Stimulated activated CD4-positive, alpha-beta T cell treated with anti-CD3 and anti-CD28 coated beads, Interleukin-15, amount 100 ng/mL, for 48 hours (primary cell): Measurements from ENCODE around the gene HSD17B14.

Experiments
- DNase-seq, 2 donors: peaks; one replicate each; pipeline ENCODE4 v3.0.0-alpha.2; 2020; ENCODE audit warnings: low read depth in 2 of 2

HSD17B14 gene

DNA sequence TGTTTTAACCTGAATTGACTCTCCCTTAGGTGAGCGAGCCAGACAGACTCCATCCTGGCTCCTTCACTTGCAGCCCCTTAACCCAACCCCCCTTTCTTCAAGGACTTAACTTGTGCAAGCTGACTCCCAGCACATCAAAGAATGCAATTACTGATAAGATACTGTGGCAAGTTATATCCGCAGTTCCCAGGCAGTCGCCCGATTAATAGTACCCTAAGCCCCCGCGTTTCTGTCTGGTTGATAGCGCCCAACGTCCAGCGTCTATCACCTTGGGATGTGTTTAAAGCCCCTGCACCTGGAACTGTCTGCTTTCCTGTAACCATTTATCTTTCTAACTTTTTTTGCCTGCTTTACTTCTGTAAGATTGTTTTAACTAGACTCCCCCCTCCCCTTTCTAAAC is 6.2 kb downstream of the HSD17B14 start:
- DNase-seq: no peak

DNA sequence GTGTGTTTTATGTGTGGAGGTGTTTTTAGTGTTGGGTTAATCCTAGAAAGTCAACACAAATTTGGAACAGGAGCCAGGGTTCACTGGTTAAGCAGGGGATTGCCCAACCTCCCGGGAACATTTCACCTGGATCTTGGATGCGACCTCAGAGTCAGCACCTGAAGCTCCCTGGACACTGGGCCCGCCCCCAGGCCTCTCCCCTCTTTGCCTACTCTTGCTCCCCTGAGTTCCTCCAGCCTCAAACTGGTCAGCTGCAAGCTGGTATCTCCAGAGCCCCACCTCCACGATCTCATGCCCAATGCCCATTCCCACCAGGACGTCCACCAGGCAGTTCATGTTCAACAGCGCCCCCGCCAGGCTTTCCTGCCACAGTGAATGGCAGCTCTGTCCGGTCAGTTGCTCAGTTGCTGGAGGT is 9.7 kb downstream of the HSD17B14 start:
- DNase-seq: no peak

DNA sequence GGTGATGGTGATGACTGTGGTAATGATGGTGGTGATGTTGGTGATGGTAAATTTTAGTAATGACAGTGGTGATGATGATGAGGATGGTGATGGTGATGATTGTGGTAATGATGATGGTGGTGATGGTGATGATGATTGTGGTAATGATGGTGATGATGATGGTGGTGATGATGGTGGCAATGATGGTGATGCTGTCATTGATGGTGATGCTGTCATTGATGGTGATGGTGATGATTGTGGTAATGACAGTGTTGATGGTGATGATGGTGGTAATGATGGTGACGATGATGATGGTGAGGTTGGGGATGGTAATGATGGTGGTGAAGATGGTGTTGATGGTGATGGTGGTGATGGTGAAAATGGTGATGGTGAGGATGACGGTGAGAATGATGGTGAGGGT is 13.8 kb downstream of the HSD17B14 start:
- no peak for DNase-seq

DNA sequence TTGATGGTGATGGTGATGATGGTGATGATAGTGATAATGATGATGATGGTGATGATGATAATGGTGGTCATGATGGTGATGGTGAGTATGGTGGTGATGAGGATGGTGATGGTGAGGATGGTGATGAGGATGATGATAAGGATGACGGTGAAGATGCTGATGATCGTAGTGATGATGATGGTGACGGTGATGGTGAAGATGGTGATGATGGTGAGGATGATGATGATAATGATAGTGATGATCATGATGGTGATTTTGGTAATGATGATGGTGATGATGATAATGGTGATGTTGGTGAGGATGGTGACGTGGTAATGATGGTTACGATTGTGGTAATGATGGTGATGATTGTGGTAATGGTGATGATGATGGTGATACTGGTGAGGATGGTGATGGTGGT is 14.7 kb downstream of the HSD17B14 start:
- no peak for DNase-seq

DNA sequence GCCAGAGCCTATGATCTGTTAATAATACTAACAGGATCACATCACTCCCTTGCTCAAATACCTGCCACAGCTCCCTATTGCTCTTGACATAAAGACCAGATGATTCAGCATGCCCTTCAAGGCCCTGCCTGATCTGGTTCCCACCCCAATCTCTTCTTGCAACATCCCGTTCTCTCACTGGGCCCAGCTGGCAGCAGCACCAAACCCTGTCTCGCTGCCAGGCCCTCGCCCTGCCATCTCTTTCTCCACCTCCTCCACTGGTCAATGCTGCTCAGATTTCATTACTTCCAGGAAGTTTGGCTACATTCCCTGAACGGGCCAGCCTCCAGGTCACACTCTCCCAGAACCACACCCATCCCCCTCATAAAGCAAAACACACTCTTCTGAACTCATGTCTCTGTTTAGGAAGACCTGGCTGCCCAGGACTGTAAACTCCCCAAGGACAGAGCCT is 16.9 kb downstream of the HSD17B14 start:
- no peak for DNase-seq

DNA sequence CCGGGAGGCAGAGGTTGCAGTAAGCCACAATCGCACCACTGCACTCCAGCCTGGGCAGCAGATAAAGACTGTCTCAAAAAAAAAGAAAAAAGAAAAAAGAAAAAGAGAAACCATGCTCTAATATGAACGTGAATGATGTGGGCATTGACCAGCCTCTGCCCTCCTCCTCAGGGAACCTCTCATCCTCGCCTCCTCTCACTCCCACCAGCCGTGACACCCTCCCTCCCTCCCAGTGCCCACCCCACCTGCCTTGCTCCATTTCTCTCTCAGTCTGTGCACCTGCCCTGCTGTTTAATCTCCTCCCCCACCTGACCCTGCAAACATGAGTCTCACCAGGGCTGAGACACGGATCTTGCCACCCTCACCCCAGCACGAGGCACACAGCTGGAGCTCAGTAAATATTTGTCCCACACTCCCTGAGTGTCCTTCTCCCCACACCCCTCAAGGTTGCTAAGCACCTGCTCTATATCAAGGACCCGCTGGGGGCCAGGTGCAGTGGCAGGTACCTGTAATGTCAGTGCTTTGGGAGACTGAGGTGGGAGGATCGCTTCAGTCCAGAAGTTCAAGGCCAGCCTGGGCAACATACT is 18.0 kb downstream of the HSD17B14 start:
- no peak for DNase-seq

DNA sequence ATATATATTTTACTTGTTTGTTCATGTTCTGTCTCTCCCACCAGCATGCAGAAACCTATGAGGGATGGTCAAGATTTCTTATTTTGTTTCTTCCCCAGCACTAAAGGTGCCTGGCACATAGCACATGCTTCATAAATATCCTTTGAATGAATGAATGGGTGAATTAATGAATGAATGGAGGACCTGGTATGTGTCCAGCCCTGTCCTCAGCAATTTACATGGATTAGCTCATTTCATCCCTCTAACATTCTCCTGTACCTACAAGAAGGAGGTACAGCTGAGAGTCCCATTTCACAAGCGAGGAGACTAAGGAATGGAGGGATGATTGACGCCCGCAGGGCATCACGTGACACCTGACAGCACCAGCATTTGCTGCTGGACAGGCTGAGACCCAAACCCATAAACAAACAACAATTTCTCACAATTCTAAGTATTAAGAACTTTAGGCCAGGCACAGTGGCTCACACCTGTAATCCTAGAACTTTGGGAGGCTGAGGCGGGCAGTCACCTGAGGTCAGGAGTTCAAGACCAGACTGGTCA is 18.6 kb downstream of the HSD17B14 start:
- no peak for DNase-seq

DNA sequence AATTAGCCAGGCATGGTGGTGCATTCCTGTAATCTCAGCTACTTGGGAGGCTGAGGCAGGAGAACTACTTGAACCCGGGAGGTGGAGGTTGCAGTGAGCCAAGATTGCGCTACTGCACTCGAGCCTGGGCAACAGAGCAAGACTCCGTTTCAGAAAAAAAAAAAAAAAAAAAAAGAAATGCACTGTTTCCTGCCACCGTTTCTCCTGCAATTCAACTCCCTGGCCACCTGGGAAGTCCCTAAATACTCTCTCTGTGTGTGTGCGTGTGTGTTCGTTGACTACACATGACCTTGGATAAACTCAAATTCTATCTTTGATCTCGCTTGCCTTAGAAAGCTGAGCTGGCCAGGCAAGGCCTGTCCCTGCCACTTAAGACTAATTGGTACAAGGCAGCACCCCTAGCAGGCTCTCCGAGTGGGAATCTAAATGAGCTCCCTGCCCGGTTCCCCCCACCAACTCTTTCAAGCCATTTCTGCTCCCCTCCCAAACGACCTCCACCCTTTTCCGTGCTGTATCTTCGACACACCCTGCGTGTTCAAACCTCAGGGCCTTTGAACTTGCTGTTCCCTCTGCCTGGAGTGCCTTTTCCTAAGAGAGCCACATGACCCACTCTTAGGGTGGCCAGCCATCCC is 20.3 kb downstream of the HSD17B14 start:
- DNase-seq: no peak

DNA sequence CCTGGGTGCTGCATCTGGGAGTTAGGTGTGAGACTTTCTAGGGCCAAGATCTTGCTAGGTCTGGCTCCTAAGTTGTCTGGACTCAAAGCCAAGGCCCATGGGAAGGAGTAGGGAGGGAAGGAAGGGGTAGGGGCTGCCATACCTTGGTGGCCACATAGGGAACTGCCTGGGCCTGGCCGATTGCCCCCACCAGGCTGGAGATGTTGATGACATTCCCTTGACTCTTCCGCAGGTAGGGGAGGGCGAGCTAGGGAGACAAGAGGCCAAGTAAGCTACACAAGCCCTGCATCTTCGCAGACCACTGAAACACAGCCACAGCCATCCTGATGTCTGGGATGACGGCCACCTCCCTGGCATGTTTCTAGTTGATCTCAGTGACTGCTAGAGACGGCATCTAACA is 21.4 kb downstream of the HSD17B14 start:
- DNase-seq: no peak

DNA sequence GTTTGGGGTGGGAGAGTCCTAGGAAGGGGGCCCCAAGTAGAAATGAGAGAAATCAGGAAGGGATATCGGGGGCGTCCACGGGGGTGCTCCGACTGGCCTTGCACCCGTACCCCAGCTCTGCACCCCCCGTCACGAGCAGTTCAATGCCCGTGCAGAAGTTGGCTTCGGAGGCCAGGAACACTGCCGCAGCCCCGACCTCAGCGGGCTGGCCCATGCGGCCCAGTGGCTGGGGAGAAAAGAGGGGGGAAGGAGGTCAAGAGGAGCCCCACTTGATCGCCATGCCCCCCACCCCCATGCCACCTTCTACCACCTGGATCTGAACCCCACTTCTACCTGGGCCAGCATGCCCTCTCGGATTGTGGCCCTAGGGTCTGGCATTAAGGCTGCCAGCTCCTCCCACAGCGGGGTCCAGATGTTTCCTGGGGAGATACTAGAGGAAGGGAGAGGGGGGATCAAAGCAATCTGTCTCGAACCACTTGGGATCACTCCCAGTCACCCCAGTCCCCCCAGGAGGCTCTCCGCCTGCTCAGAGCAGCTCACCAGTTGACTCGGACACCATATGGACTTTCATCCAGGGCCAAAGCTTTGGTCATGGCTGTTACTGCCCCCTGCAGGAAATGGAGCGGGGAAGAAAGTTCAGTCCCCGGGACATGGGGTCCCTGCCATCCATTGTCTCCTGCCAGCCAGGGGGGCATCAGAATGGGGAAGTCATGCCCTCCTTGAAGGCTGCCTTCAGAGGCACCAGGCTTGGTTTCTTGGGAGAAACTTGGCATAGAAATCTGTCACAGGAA is 23.0 kb downstream of the HSD17B14 start:
- no peak for DNase-seq

DNA sequence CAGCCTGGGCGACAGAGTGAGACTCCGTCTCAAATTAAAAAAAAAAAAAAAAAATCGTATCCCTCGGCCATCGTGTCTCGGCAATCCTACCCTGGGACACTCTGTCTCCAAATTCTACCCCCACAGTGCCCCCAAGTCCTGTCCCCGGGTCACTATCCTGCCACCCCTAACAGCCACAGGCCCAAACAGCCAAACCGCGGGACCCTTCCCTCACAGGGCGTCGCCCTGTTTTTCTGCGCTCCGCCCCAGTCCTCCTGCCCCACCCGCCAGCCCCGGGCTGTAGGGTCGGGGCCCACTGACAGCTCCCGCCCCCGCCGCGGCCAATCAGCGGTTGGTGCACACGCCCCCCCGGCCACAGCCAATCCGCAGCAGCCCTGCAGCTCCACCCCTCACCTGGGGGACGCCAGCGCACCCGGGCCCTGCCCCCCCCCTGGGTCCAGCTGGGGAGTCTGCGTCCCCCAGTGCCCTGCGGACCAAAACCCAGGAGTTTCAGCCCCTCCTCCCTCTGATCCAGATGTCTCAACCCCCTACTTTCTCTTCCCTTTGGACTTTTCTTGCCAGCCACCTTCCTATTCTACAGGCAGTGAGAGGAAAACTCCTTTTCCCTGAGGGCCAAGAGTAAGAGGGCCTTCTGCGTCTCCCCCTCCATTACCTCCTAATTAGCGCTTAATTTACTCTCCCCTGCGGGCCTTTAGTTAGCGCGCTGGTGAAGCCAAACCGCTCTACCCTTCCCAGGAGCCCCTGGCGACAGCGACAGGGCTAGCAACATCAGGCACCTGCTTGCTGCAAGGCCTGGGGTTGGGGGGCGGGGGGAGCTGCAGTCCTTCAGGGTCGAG is 24.0 kb downstream of the HSD17B14 start:
- peak in 1 of 2 donors; percentile 72 for DNase-seq

DNA sequence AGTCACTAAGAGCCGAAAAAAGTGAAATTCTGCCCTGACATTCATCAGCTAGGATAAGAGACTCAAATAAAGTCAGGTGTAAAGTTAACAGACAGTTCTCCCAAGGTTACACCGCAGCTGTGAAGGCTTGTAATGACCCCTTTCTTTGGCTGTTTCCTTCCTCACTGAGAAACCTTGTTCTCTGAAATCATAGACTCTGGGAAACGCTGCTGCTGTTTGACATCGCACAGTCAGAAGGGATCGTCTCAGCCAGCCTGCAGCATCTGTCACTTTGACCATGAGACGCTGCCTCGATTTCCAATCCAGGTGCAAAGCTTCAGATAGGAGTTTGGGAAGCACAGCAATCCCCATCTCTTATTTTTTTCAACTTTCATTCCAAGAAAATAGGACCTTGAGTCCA is 26.1 kb downstream of the HSD17B14 start:
- DNase-seq: no peak

DNA sequence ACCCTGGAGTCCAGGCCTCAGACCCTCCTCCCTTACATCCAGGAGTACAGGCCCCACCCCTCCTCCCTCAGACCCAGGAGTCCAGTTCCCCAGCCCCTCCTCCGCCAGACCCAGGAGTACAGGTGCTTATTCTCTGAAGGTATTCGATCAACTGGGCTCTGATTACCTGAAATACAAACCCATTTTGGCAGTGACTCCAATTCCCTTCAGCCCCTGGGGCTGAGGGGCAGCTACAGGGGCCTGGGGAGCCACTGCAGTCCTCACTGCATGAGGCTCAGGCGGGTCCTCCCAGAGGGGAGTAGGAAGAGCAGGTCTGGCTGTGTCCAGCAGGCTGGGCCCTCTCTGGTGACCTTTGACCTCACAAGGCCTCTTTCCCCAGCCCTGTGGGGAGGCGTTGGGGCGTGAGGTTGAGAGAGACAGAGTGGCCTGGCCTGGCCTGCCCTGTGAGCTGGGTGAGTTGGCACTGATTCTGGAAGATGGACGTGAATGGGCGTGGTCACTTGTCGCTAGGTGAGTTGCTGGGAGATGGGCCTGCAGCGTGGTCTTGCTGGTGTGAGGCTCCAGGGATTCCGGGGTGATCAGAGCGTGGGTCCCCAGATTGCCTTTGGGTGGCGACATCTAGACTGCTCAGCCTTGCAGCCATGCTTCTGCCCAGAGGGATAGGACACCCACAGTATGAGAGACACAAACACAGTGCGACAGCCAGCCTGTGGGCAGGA is 28.5 kb downstream of the HSD17B14 start:
- DNase-seq: no peak

DNA sequence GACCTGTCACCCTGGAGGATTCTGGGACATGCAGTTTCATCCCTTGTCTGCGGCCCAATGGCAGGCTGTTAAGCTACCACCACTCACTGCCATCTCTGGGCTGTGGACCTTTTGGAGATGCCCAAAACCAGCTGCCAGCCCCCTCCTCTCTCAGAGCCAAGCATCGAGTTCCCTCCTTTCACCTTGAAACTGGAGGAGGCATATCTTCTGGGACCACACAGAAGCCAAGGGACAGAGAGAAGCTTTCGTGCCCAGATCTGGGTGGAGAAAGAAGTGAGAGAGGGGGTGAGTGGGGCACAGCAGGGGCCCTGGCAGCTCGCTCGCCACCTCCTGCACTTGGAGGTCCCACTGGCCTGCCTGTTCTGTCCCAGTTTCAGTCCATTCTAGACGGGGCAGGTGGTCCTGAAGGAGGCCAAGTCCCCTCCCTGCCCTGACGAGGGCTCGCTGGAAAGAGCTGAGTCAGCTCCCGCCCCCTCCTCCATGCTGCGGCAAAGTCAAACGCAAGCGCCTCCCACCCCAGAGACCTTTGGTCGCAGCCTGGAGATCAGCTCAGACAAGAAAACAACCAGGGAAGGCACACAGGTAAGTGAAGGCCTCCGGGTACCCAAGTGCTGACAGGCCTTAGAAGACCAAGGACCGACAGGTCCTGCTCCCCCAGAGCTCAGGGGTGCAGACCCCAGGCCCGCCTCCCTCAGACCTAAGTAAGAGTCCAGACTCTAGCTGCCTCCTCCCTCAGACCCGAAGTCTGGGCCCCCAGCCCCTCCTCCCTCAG is 29.3 kb downstream of the HSD17B14 start:
- no peak for DNase-seq

DNA sequence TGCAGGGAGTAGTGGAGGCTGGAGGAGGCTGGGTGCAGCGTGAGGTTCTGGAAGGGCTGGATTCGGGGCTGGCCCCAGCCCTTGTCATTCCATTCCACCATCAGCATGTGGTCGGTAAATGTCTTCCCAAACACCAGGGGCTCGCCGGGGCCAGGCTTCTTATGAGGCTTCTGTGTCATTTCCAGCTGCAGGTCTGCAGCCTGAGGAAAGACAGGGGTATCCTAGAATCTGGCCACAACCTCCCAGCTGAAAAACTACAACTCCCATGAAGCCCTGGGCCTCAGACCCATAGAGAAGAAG is 29.8 kb downstream of the HSD17B14 start:
- no peak for DNase-seq

DNA sequence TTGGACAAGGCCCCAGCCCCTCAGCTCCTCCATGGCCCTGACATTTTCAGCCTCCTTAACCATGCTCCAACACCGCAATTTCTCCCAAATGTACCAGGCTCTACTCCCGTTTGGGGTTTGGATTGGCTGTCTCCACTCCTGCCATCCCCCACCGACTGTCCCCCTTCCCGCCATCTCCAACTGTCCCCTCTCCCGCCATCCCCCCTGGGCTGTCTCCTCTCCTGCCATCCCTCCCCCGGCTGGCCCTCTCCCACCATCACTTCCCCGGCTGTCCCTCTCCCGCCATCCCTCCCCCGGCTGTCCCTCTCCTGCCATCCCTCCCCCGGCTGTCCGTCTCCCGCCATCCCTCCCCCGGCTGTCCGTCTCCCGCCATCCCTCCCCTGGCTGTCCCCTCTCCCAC is 30.8 kb downstream of the HSD17B14 start:
- no peak for DNase-seq

DNA sequence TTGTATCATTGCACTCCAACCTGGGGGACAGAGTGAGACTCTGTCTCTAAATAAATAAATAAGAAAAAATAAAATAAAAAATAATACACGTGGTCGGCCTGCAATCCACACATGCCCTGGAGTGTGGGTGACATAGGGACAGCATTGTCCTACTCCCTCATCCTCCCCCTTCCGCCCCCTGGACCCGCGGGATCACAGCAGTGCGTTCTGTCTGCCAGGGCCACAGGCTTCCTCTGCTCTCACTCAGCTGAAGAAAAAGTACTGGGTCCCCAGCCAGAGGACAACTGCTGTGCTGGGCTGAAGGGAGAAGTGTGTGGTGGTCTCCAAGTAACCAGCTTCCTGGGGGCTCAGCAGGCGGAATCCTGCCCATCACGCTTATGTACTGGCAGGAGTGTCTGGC is 31.8 kb downstream of the HSD17B14 start:
- no peak for DNase-seq

DNA sequence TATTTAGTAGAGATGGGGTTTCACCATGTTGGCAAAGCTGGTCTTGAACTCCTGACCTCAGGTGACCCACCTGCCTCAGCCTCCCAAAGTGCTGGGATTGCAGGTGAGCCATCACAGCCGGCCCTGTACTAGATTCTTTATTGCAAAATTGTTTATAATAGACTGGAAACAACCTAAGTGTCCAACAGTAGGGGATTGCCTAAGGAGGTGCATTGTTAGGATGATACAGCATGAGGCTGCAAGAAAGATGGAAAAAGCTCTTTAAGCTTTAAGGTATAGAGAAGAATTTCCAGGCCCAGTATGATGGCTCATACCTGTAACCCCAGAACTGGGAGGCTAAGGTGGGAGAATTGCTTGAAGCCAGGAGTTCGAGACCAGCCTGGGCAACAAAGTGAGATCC is 33.7 kb downstream of the HSD17B14 start:
- no peak for DNase-seq

DNA sequence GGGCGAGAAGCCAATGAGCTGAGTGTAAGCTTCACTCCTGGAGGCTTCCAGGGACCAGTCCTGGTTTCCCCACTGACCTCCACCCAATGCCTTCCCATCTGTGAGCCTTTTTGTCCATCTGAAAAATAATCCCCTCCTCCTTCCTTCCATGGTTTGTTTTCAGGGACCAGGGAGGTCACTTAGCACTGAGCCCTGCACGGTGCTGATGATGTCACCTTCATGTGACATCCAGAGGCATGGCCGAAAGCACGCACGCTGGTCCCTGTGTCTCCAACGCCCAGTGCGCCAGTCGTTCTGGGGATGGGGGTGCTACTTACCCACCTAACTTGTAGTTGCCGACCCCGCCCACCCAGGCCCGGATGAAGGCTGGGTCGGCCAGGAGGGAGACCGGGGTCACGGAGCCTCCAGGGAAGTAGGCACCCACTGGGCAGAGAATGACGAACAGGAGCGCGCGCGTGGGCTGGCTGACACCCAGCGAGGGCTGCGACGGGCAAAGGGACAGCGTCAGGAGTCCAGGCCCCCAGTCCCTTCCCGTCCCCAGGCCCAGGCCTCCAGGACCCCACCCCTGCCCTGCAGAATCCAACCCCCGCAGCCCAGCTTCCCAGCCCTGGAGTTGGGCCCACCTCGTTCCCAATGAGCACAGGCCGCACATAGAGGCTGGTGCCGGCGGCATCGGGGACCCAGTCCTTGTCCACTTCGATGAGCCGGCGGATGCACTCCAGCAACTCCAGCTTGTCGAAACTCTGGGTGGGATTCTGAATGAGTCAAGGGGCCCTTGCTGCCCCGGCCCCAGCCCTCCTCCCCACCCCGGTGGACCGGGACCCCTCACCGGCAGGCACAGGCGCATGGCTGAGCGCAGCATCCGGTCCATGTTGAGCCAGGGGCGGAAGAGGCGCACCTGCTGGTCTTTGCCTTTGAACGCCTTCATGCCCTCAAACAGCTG is 36.7 kb downstream of the HSD17B14 start:
- no peak for DNase-seq

DNA sequence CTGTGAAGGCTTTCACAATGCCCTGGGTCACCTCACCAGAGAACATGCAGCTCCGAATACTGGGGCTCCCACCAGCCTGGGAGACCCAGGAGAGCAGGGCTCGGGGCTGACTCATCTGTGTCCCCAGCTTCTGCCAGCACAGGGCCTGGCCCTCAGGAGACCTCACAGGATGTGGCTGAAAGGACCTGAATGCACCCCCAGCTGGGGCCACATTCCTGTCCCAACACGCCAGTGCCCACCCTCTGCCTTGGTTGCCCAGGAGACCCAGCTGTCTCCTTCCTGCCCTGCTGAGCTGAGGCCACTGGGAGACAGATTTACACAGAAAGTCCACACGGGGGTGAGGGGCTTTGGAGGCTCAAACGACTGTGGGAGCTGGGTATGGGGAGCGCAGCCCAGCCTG is 37.4 kb downstream of the HSD17B14 start:
- DNase-seq: no peak
